Erythroblast (primary cell): ENCODE results near the gene CLRN1.

Experiments
- GATA1 ChIP-seq: IDR thresholded peaks from 2 replicates; pipeline ENCODE4 v1.6.1; 2011; ENCODE audit warnings: low read depth, mild to moderate bottlenecking, control low read depth, low read length, moderate library complexity
- POLR2A ChIP-seq: IDR thresholded peaks from 2 replicates; pipeline ENCODE4 v1.6.1; 2011; ENCODE audit warnings: mild to moderate bottlenecking, low read length

GRCh38 chr3:150945226-150946032 lies 27.1 kb downstream of the CLRN1 start:
- TF ChIP-seq POLR2A (no peak), GATA1 (no peak)
